Activated B cell treated with CpG ODN at 0.5 μM for 24 hours (primary cell): ENCODE measurements around the gene SLBP. TPM values are rescaled to one million over a fixed set of nuclear protein-coding genes. Genes with fewer than 3 reads are reported as not detected.

Experiments used
- ATAC-seq: fragments of 200-7000 bp; cut with Tn5 transposase; one replicate; pipeline ENCODE4 v1.10.0; 2021; ENCODE audit warnings: low read depth, mild to moderate bottlenecking, moderate library complexity
- CTCF ChIA-PET: fragments of 350-600 bp; sonication (Branson Sonifier 250); formaldehyde crosslinking; loops from one replicate; lab custom pipeline; 2021; ENCODE audit warnings: antibody characterized with exemption; lab: Charles Lee
- POLR2A ChIA-PET: fragments of 350-600 bp; sonication (Branson Sonifier 250); formaldehyde crosslinking; loops from one replicate; lab custom pipeline; 2021; ENCODE audit warnings: antibody characterized with exemption; lab: Charles Lee
- DNase-seq: peaks from one replicate; pipeline ENCODE4 v3.0.0; 2022
- H3K27ac Mint-ChIP-seq: one replicate; pipeline ENCODE4 v1.8.0; 2020; ENCODE audit warnings: mixed read lengths
- H3K27me3 Mint-ChIP-seq: one replicate; pipeline ENCODE4 v1.8.0; 2021; ENCODE audit warnings: mixed read lengths
- H3K36me3 Mint-ChIP-seq: one replicate; pipeline ENCODE4 v1.8.0; 2021; ENCODE audit warnings: low read depth, mixed read lengths
- H3K4me1 Mint-ChIP-seq: one replicate; pipeline ENCODE4 v1.8.0; 2021; ENCODE audit warnings: mixed read lengths
- H3K4me3 Mint-ChIP-seq: one replicate; pipeline ENCODE4 v1.8.0; 2020; ENCODE audit warnings: mild to moderate bottlenecking, mixed read lengths
- H3K9me3 Mint-ChIP-seq: one replicate; pipeline ENCODE4 v1.8.0; 2020; ENCODE audit warnings: mixed read lengths
- intact Hi-C: fragments of 100-400 bp; cut with micrococcal nuclease; formaldehyde crosslinking; loops from one replicate; pipeline ENCODE4 v1.15.1; 2024
- total RNA-seq: library from RNA; stranded (reverse); gene quantifications from 2 replicates; pipeline ENCODE4 v1.2.3, GENCODE V29; 2022
- TF ChIP-seq, protein P1 (sequence below): fragments of 200-600 bp; IDR thresholded peaks from one replicate; pipeline ENCODE4 v1.8.0; 2022; ENCODE audit warnings: antibody characterized with exemption, mild to moderate bottlenecking

Gene SLBP
- total RNA-seq, 1 donor from 2014 or later, result 34.0 TPM

DNA sequence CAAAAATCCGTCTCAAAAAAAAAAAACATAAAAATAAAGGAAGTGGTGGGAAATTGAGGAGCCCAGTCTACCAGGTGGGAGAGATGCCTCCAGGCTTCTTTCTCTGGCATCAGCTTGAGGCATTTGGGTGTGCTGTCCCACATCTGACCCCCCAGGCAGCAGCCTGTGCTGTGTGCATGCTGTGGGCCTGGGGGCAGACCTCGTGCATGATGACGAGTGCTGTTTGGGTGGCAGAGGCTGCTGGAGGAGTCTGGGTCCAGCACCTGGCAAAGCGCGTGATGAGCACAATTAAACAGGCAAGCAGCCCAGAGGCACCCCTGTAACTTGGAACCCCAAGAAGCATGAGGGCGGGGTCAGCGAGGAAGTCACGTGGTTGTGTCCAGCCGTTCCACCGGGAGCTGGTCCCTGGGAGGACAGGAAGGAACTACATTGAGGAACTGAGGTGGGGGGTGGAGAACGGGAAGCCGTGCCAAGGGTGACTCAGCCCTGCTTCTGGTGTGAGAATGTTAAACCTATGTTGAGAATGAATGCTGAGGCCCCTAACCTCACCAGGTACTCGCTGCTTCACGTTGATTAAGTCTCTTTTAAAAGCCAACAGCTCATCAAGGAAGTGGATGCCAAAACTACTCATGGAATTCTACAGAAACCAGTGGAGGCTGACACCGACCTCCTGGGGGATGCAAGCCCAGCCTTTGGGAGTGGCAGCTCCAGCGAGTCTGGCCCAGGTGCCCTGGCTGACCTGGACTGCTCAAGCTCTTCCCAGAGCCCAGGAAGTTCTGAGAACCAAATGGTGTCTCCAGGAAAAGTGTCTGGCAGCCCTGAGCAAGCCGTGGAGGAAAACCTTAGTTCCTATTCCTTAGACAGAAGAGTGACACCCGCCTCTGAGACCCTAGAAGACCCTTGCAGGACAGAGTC lies 15.3 kb upstream of the SLBP start:
- no peaks in the 10 kb centered on the region for H3K27me3 Mint-ChIP-seq
- TF ChIP-seq, protein P1, sequence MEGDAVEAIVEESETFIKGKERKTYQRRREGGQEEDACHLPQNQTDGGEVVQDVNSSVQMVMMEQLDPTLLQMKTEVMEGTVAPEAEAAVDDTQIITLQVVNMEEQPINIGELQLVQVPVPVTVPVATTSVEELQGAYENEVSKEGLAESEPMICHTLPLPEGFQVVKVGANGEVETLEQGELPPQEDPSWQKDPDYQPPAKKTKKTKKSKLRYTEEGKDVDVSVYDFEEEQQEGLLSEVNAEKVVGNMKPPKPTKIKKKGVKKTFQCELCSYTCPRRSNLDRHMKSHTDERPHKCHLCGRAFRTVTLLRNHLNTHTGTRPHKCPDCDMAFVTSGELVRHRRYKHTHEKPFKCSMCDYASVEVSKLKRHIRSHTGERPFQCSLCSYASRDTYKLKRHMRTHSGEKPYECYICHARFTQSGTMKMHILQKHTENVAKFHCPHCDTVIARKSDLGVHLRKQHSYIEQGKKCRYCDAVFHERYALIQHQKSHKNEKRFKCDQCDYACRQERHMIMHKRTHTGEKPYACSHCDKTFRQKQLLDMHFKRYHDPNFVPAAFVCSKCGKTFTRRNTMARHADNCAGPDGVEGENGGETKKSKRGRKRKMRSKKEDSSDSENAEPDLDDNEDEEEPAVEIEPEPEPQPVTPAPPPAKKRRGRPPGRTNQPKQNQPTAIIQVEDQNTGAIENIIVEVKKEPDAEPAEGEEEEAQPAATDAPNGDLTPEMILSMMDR, result no peak
- DNase-seq (no peak), ATAC-seq (no peak)
- peaks cover 38% of the 10 kb centered on the region for H3K4me1 Mint-ChIP-seq
- ChIA-PET POLR2A (interaction anchor here (0.6 to 8.1 kb wide), 3 partner anchors 14 to 34 kb away, joined by 4 to 138 read pairs (median 4); partner anchors contain the start of gene SLBP), CTCF (interaction anchor here (0.7 to 10.9 kb wide), 3 partner anchors 12 to 34 kb away, joined by 3 to 286 read pairs (median 3); partner anchors contain the start of gene SLBP)
- no peak overlapping the region for H3K27ac Mint-ChIP-seq
- H3K36me3 Mint-ChIP-seq, result peaks cover 37% of the 10 kb centered on the region
- intact Hi-C loops, result loop anchor here (2.0 kb wide), 1 partner anchor 15 kb away; the partner anchor contains the start of gene SLBP
- no peak overlapping the region for H3K4me3 Mint-ChIP-seq
- no peaks in the 10 kb centered on the region for H3K9me3 Mint-ChIP-seq

DNA sequence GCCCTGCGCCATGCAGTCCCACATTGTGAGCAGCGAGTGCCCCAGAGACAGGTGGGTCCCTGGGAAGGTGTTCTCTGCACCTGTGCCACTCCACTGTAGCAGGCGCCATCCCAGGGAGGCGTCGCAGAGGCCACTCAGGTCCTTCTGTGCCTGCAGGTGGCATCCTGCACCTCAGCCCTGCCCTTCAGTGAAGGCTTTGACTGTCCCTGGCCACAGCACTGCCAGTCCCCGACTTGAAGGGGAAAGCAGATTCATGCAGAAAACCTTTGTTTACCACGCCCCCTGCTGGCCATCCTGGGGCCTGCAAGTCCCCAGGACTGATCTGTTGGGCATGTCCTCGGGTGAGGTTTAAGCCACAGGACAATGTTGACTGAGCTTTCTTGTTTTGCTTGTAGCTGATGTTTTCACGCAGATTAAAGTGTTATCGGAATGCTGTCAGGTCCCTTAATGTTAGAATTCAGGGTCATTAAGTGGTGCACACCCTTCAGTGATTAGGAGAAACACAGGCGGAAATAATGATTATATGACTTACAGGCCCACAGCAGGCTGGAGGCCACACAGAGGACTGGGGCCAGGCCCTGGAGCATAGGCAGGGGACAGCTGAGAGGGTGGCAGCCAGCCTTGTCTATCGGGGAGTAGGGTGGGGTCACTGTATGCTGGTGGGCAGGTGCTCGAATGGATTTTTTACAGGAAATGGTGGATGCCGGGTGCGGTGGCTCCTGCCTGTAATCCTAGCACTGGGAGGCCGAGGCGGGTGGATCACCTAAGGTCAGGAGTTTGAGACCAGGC lies 14.2 kb upstream of the SLBP start:
- Mint-ChIP-seq H3K27ac (peak overlapping the region; percentile 36), H3K4me3 (no peak overlapping the region), H3K27me3 (no peaks in the 10 kb centered on the region), H3K4me1 (peaks cover 44% of the 10 kb centered on the region), H3K36me3 (peaks cover 29% of the 10 kb centered on the region), H3K9me3 (no peaks in the 10 kb centered on the region)
- ChIA-PET CTCF (interaction anchor here (0.7 to 10.9 kb wide), 7 partner anchors 13 to 143 kb away, joined by 3 to 286 read pairs (median 3); partner anchors contain the start of gene SLBP), POLR2A (interaction anchor here (1.3 to 8.1 kb wide), 2 partner anchors 13 to 33 kb away, joined by 4 to 138 read pairs; partner anchors contain the start of gene SLBP)
- intact Hi-C loops, result loop anchor here (1.0 to 2.0 kb wide), 2 partner anchors 14 to 33 kb away; partner anchors contain the start of gene SLBP
- TF ChIP-seq, protein P1, result peak; percentile 94
- peak; percentile 85 for DNase-seq
- ATAC-seq, result peak; percentile 49

DNA sequence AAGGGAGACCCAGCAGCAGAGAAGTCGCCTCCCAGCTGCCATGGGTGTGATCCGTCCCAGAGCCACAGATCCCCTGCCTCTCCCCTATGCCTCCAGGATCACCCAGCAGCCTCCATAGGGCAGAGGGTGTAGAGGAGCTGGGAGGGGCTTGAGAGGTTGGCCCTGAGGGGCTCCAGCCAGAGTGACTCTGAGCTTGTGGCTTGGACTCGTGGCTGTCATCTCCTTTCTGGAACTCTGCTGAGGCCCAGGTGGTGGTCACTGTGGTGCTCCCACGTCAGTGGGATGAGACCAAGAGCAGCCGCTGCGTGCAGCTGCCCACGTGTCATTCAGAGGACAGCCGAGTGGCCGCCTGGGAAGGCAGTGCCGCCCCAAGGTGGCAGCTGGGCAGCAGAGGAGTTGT lies 13.4 kb upstream of the SLBP start:
- Mint-ChIP-seq H3K4me1 (peaks cover 44% of the 10 kb centered on the region), H3K36me3 (peaks cover 22% of the 10 kb centered on the region), H3K4me3 (no peak overlapping the region), H3K27ac (peak overlapping the region; percentile 77), H3K27me3 (no peaks in the 10 kb centered on the region), H3K9me3 (no peaks in the 10 kb centered on the region)
- no peak for DNase-seq
- no peak for ATAC-seq
- ChIA-PET POLR2A (interaction anchor here (1.3 to 8.1 kb wide), 2 partner anchors 13 to 32 kb away, joined by 4 to 138 read pairs; partner anchors contain the start of gene SLBP), CTCF (interaction anchor here (0.8 to 10.9 kb wide), 5 partner anchors 14 to 143 kb away, joined by 3 to 286 read pairs (median 3); partner anchors contain the start of gene SLBP)
- TF ChIP-seq, protein P1, result no peak
- intact Hi-C loops, result no loop called here

DNA sequence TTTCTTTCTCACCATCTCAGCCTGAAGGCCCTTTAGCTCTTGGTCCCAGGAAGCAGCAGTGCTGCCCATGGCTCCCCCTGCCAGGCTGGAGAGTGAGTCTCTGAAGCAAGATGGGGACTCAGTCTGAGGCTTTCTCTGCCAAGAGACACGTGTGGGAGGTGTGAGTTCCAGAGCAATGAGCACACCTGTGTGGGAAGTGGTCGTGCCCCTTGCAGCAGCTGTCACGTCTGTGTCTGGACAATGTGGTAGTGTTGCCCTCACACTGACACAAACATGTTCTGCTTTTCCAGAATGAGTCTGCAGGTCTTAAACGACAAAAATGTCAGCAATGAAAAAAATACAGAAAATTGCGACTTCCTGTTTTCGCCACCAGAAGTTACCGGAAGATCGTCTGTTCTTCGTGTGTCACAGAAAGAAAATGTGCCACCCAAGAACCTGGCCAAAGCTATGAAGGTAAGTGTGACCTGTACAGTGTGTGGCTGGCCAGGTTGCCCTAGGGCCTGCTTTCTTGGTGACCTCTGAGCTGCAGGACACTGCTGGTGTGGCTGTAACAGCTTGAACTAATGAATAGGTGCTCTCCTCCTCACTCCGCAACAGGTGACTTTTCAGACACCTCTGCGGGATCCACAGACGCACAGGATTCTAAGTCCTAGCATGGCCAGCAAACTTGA lies 11.1 kb upstream of the SLBP start:
- POLR2A ChIA-PET, result interaction anchor here (0.7 to 8.1 kb wide), 7 partner anchors 10 to 539 kb away, joined by 3 to 138 read pairs (median 8); partner anchors contain the start of genes CTBP1, NELFA, NSD2 and SLBP
- peaks cover 17% of the 10 kb centered on the region for H3K36me3 Mint-ChIP-seq

More for the DNA sequence above, 11.1 kb upstream of the SLBP start:
- DNase-seq, result no peak
- CTCF ChIA-PET, result interaction anchor here (0.9 to 10.9 kb wide), 3 partner anchors 13 to 42 kb away, joined by 3 to 286 read pairs (median 4); no protein-coding TSS in a partner anchor
- Mint-ChIP-seq H3K4me3 (peak overlapping the region; percentile 83), H3K27me3 (no peaks in the 10 kb centered on the region), H3K9me3 (no peaks in the 10 kb centered on the region), H3K27ac (peak overlapping the region; percentile 92), H3K4me1 (peaks cover 58% of the 10 kb centered on the region)
- peak; percentile 18 for ATAC-seq
- TF ChIP-seq, protein P1, result no peak
- intact Hi-C loops, result loop anchor here (5.0 kb wide), 1 partner anchor 711 kb away; the partner anchor contains the start of gene FGFRL1
